ENCODE data around the gene CHAT. TPM values are rescaled to one million over a fixed set of nuclear protein-coding genes. Genes with fewer than 3 reads are reported as not detected.

CHAT gene
- total RNA-seq, 4 donors from 2014 or later: not detected

- no peak overlapping the region for H3K27ac ChIP-seq
- no peak for DNase-seq
- ATAC-seq: no peak
- H3K27me3 ChIP-seq: peaks cover 0 to 8% (median 7%) of the 10 kb centered on the region in 3 donors
- H3K9me3 ChIP-seq: no peaks in the 10 kb centered on the region
- intact Hi-C loops (cut with DNase I; ENCODE audit: low total_unique reads): no loop called here
- in situ Hi-C loops (cut with MboI; ENCODE audit: low sequenced_read_pairs in 4 of 4): no loop called here
- TF ChIP-seq CTCF (IDR thresholded peaks at IDR 0.05 in 4 of 5, conservative IDR thresholded peaks at IDR 0.05 in 1 of 5) (no peak), POLR2A (IDR thresholded peaks at IDR 0.05) (no peak)
- no peak overlapping the region for H3K4me3 ChIP-seq
- no peaks in the 10 kb centered on the region for H3K4me1 ChIP-seq
- H3K36me3 ChIP-seq: no peaks in the 10 kb centered on the region
Observed at GRCh38 chr10:49696311-49696710, 82.5 kb downstream of the CHAT start.

GRCh38 chr10:49698679-49699078, 84.8 kb downstream of the CHAT start:
- in situ Hi-C loops (cut with MboI; ENCODE audit: low sequenced_read_pairs in 4 of 4) (no loop called here), intact Hi-C loops (cut with DNase I; ENCODE audit: low total_unique reads) (no loop called here)
- H3K4me1 ChIP-seq: no peaks in the 10 kb centered on the region
- H3K4me3 ChIP-seq: no peak overlapping the region
- no peaks in the 10 kb centered on the region for H3K36me3 ChIP-seq
- TF ChIP-seq POLR2A (IDR thresholded peaks at IDR 0.05) (no peak), CTCF (IDR thresholded peaks at IDR 0.05 in 4 of 5, conservative IDR thresholded peaks at IDR 0.05 in 1 of 5) (no peak)
- no peak for ATAC-seq
- DNase-seq: no peak
- no peak overlapping the region for H3K27ac ChIP-seq
- peaks cover 0 to under 1% (median 0%) of the 10 kb centered on the region in 3 donors for H3K27me3 ChIP-seq
- no peaks in the 10 kb centered on the region for H3K9me3 ChIP-seq

- H3K27ac ChIP-seq: no peak overlapping the region
- no peaks in the 10 kb centered on the region for H3K9me3 ChIP-seq
- H3K36me3 ChIP-seq: no peaks in the 10 kb centered on the region
- H3K4me1 ChIP-seq: no peaks in the 10 kb centered on the region
- in situ Hi-C loops (cut with MboI; ENCODE audit: low sequenced_read_pairs in 4 of 4): no loop called here
- DNase-seq (no peak), ATAC-seq (no peak)
- intact Hi-C loops (cut with DNase I; ENCODE audit: low total_unique reads): no loop called here
- TF ChIP-seq CTCF (IDR thresholded peaks at IDR 0.05 in 4 of 5, conservative IDR thresholded peaks at IDR 0.05 in 1 of 5) (no peak), POLR2A (IDR thresholded peaks at IDR 0.05) (no peak)
- no peak overlapping the region for H3K4me3 ChIP-seq
- no peaks in the 10 kb centered on the region for H3K27me3 ChIP-seq
Observed at GRCh38 chr10:49700211-49700610, 86.4 kb downstream of the CHAT start.

- Histone ChIP-seq H3K27ac (no peak overlapping the region), H3K9me3 (no peaks in the 10 kb centered on the region), H3K36me3 (no peaks in the 10 kb centered on the region), H3K4me3 (no peak overlapping the region), H3K27me3 (no peaks in the 10 kb centered on the region), H3K4me1 (no peaks in the 10 kb centered on the region)
- in situ Hi-C loops (cut with MboI; ENCODE audit: low sequenced_read_pairs in 4 of 4): no loop called here
- DNase-seq (no peak), ATAC-seq (no peak)
- TF ChIP-seq CTCF (IDR thresholded peaks at IDR 0.05 in 4 of 5, conservative IDR thresholded peaks at IDR 0.05 in 1 of 5): no peak
- TF ChIP-seq POLR2A (IDR thresholded peaks at IDR 0.05): no peak
- intact Hi-C loops (cut with DNase I; ENCODE audit: low total_unique reads): no loop called here
Observed at GRCh38 chr10:49700997-49701396, 87.2 kb downstream of the CHAT start.

GRCh38 chr10:49707585-49707984, 93.7 kb downstream of the CHAT start:
- ATAC-seq: no peak
- Histone ChIP-seq H3K4me1 (no peaks in the 10 kb centered on the region), H3K27me3 (no peaks in the 10 kb centered on the region), H3K9me3 (no peaks in the 10 kb centered on the region), H3K4me3 (no peak overlapping the region), H3K27ac (no peak overlapping the region), H3K36me3 (no peaks in the 10 kb centered on the region)
- DNase-seq: no peak
- in situ Hi-C loops (cut with MboI; ENCODE audit: low sequenced_read_pairs in 4 of 4) (no loop called here), intact Hi-C loops (cut with DNase I; ENCODE audit: low total_unique reads) (no loop called here)
- TF ChIP-seq CTCF (IDR thresholded peaks at IDR 0.05 in 4 of 5, conservative IDR thresholded peaks at IDR 0.05 in 1 of 5): no peak
- no peak for TF ChIP-seq POLR2A (IDR thresholded peaks at IDR 0.05)

All from gastrocnemius medialis (tissue), 4 donors.